Neuronal stem cell (in vitro differentiated cells): Measurements from ENCODE around the gene FLNA.

Experiments used
- DNase-seq: peaks from one replicate; pipeline ENCODE4 v3.0.0-alpha.2; 2013; ENCODE audit warnings: low spot score
- H2AFZ ChIP-seq: one replicate; pipeline ENCODE4 v1.6.1; 2013; ENCODE audit warnings: mild to moderate bottlenecking, low read length, inconsistent platforms
- H2AK5ac ChIP-seq: 2 replicates; pipeline ENCODE4 v1.6.1; 2013; ENCODE audit warnings: low read depth, mild to moderate bottlenecking, inconsistent platforms, low read length, moderate library complexity, mixed read lengths
- H2BK120ac ChIP-seq: 2 replicates; pipeline ENCODE4 v1.6.1; 2013; ENCODE audit warnings: low read depth, mild to moderate bottlenecking, inconsistent platforms, low read length, moderate library complexity, mixed read lengths
- H2BK12ac ChIP-seq: one replicate; pipeline ENCODE4 v1.6.1; 2013; ENCODE audit warnings: low read length, inconsistent platforms
- H2BK15ac ChIP-seq: 2 replicates; pipeline ENCODE4 v1.6.1; 2013; ENCODE audit warnings: mild to moderate bottlenecking, low read length, inconsistent platforms, mixed read lengths
- H2BK5ac ChIP-seq: one replicate; pipeline ENCODE4 v1.6.1; 2013; ENCODE audit warnings: inconsistent platforms, mild to moderate bottlenecking, low read length, moderate library complexity
- H3K14ac ChIP-seq: one replicate; pipeline ENCODE4 v1.6.1; 2013; ENCODE audit warnings: low read length, inconsistent platforms
- H3K18ac ChIP-seq: 2 replicates; pipeline ENCODE4 v1.6.1; 2013; ENCODE audit warnings: low read length, inconsistent platforms
- H3K23ac ChIP-seq: 2 replicates; pipeline ENCODE4 v1.6.1; 2013; ENCODE audit warnings: low read depth, mild to moderate bottlenecking, mixed read lengths, low read length, inconsistent platforms; ENCODE audit not compliant: poor library complexity
- H3K27ac ChIP-seq: replicated peaks from 3 replicates; pipeline ENCODE4 v1.5.1; 2013; ENCODE audit warnings: low read length, inconsistent platforms
- H3K27me3 ChIP-seq, 3 experiments: 2 replicates each; pipeline ENCODE4 v1.6.1; 2013; ENCODE audit warnings: low read length in 3 of 3, mild to moderate bottlenecking in 2 of 3, inconsistent platforms in 1 of 3, low read depth in 1 of 3, mixed read lengths in 1 of 3, moderate library complexity in 1 of 3; ENCODE audit not compliant: control insufficient read depth in 3 of 3, insufficient read depth in 3 of 3
- H3K36me3 ChIP-seq, 2 donors: replicated peaks in 1 of 2; 2 replicates each; pipeline ENCODE4 v1.6.1; 2013; ENCODE audit warnings: low read length in 2 of 2; ENCODE audit not compliant: control insufficient read depth in 2 of 2, insufficient read depth in 2 of 2
- H3K4ac ChIP-seq: 2 replicates; pipeline ENCODE4 v1.6.1; 2013; ENCODE audit warnings: inconsistent platforms, mild to moderate bottlenecking, low read length, moderate library complexity
- H3K4me1 ChIP-seq, 2 donors: 1 replicate in 1 of 2; 2 replicates in 1 of 2; pipeline ENCODE4 v1.6.1; 2013; ENCODE audit warnings: low read length in 2 of 2, low read depth in 1 of 2; ENCODE audit not compliant: control insufficient read depth in 2 of 2, insufficient read depth in 1 of 2
- H3K4me2 ChIP-seq: one replicate; pipeline ENCODE4 v1.6.1; 2013; ENCODE audit warnings: mild to moderate bottlenecking, low read length, inconsistent platforms; ENCODE audit not compliant: insufficient read depth, poor library complexity, severe bottlenecking
- H3K4me3 ChIP-seq, 2 donors: 2 replicates each; pipeline ENCODE4 v1.5.1; 2013; ENCODE audit warnings: low read length in 2 of 2, mild to moderate bottlenecking in 2 of 2, inconsistent platforms in 1 of 2, moderate library complexity in 1 of 2
- H3K79me1 ChIP-seq: one replicate; pipeline ENCODE4 v1.6.1; 2013; ENCODE audit warnings: low read depth, mild to moderate bottlenecking, inconsistent platforms, low read length, moderate library complexity
- H3K9ac ChIP-seq: one replicate; pipeline ENCODE4 v1.6.1; 2013; ENCODE audit warnings: mild to moderate bottlenecking, low read depth, low read length, inconsistent platforms; ENCODE audit not compliant: poor library complexity
- H3K9me3 ChIP-seq, 2 donors: replicated peaks in 1 of 2; 2 replicates each; pipeline versions ENCODE3 to v1.6.1; 2013; ENCODE audit warnings: low read length in 2 of 2, mild to moderate bottlenecking in 2 of 2, inconsistent platforms in 1 of 2, low read depth in 1 of 2, mixed read lengths in 1 of 2, moderate library complexity in 1 of 2; ENCODE audit not compliant: control insufficient read depth in 2 of 2, insufficient read depth in 1 of 2
- H4K8ac ChIP-seq: one replicate; pipeline ENCODE4 v1.6.1; 2013; ENCODE audit warnings: low read depth, mild to moderate bottlenecking, inconsistent platforms, low read length, moderate library complexity
- H4K91ac ChIP-seq: one replicate; pipeline ENCODE4 v1.6.1; 2013; ENCODE audit warnings: low read length, low read depth, mild to moderate bottlenecking, inconsistent platforms; ENCODE audit not compliant: poor library complexity
- WGBS, 2 donors: extraction: QIAGEN DNeasy Blood & Tissue Kit; methylation state at CpG; one replicate each; pipeline ENCODE4 v1.1.7; 2013; ENCODE audit warnings: missing lambda C conversion rate in 2 of 2, mixed read lengths in 1 of 2; ENCODE audit not compliant: insufficient read length in 2 of 2, insufficient replicate concordance in 1 of 2; ENCODE audit errors: extremely low coverage in 2 of 2; 5-methylcytosine and 5-hydroxymethylcytosine counted together

The FLNA gene

DNA sequence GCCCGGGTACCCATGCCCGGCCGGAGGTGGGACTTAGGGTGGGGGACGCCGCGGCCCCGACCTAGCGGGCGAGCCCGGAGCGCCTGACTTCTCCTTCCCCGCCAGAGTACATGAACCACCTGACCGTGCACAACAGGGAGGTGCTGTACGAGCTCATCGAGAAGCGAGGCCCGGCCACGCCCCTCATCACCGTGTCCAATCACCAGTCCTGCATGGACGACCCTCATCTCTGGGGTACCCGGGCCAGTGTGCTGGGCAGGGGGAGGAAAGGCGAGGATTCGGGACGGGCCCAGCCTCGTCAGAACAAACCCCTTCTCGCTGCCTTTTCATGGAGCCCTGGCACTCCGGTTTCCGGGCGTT is 37.5 kb upstream of the FLNA start:
- Histone ChIP-seq H3K27ac (peak overlapping the region; percentile 58), H3K23ac (peak overlapping the region; percentile 55), H2AFZ (peak overlapping the region; percentile 80), H2BK12ac (no peak overlapping the region), H3K14ac (no peak overlapping the region), H3K4me3 (peak overlapping the region; percentile 61 to 93), H3K9ac (peak overlapping the region; percentile 81), H4K91ac (no peak overlapping the region), H3K18ac (peak overlapping the region; percentile 92), H2BK120ac (no peak overlapping the region), H3K36me3 (peaks cover 7 to 17% of the 10 kb centered on the region in 2 donors), H2BK15ac (no peak overlapping the region), H3K4me2 (peak overlapping the region; percentile 62), H3K4me1 (peaks cover 0 to 9% of the 10 kb centered on the region in 2 donors), H3K27me3 (no peaks in the 10 kb centered on the region), H2BK5ac (no peak overlapping the region), H3K9me3 (no peaks in the 10 kb centered on the region), H2AK5ac (no peak overlapping the region), H4K8ac (no peak overlapping the region), H3K4ac (no peak overlapping the region), H3K79me1 (no peaks in the 10 kb centered on the region)
- DNase-seq: no peak
- no CpG with 5 or more reads among the region's 29 CpGs for WGBS, 2 donors

DNA sequence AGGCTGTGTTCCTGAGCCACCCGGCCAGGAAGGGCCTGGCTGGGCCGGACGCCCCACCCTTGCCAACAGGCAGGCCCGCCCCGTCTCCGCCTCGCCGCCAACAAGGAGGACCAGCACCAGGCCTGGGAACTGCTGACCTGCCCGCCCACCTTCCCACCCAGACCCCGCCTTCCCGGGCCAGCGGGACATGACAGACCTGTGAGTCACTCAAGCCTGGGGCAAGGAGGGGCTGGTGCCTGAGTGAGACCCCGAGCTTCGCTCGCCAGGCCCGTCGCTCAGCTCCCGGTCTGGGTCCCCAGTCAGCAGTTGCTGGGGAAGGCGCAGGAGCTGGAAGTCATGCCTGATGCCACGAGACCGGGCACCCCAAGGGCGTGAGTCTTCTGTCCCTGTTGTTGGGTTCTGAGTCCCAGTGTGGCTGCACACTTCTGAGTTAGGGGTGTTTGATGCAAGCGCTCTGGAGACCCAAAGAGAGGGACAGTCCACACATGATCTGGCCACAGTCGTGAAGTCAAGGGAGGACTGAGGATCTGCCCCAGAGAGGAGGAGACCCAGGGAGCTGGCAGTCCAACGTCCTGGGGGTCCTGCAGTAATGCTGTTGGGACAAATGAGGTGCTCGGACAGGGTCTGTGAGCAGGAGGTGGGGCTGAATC is 34.9 kb upstream of the FLNA start, which contains the start of gene DNASE1L1:
Gene DNASE1L1 (minus strand): TSS at position 33 of the 650 bp plus-strand sequence. CDS start 3,686 bp downstream, outside the sequence.
- Histone ChIP-seq H4K8ac (no peak within 1 kb of the TSS), H2BK5ac (no peak within 1 kb of the TSS), H3K9me3 (no peaks in the 10 kb centered on the region), H4K91ac (no peak within 1 kb of the TSS), H3K18ac (peak within 1 kb of the TSS; percentile 71), H2AFZ (no peak within 1 kb of the TSS), H3K23ac (no peak within 1 kb of the TSS), H3K4me2 (peak within 1 kb of the TSS; percentile 14), H3K4me3 (no peak within 1 kb of the TSS), H3K4me1 (peaks cover 0 to 9% of the 10 kb centered on the region in 2 donors), H3K27ac (peak within 1 kb of the TSS; percentile 50), H3K9ac (peak within 1 kb of the TSS; percentile 50), H2BK15ac (no peak within 1 kb of the TSS), H2BK12ac (peak within 1 kb of the TSS; percentile 49), H3K14ac (no peak within 1 kb of the TSS), H2AK5ac (no peak within 1 kb of the TSS), H3K79me1 (no peaks in the 10 kb centered on the region), H3K36me3 (peaks cover 7 to 11% of the 10 kb centered on the region in 2 donors), H3K4ac (no peak within 1 kb of the TSS), H2BK120ac (no peak within 1 kb of the TSS), H3K27me3 (no peaks in the 10 kb centered on the region)
- peak; percentile 69 for DNase-seq
- WGBS, 2 donors: no CpG with 5 or more reads among the region's 26 CpGs

DNA sequence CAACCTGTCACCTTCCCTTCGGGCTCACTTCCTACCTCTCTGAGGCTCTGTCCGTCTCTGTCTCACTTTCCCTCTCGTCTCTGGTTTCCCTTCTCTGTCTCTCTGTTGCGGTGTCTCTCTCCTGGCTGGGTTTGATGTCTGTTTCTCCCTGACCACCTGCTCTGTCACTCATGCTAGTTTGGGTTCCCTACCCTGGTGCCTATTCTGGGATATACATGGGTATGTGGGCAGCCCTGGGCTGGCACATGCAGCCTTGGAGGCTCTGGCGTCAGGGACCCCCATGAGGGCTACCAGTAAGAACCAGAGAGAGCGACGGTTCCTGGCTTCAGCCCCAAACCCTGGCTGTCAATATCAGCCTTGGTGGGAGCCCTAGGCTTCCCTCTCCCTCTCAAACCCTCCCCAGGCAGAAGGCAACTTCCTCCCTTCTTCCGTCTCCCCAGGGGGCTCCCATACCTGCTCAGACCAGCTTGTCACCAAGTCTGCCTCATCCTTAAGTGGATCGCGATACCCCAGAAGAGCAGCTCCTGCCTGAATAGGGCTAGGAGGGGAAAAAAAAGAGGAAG is 34.3 kb upstream of the FLNA start:
- Histone ChIP-seq H4K8ac (no peak overlapping the region), H2BK15ac (no peak overlapping the region), H3K23ac (no peak overlapping the region), H3K4me2 (peak overlapping the region; percentile 14), H3K18ac (peak overlapping the region; percentile 27), H3K14ac (no peak overlapping the region), H3K4me3 (no peak overlapping the region), H3K27ac (peak overlapping the region; percentile 26), H3K27me3 (no peaks in the 10 kb centered on the region), H2BK120ac (no peak overlapping the region), H2AFZ (no peak overlapping the region), H3K4ac (no peak overlapping the region), H2BK5ac (no peak overlapping the region), H2AK5ac (no peak overlapping the region), H3K4me1 (peaks cover 0 to 9% of the 10 kb centered on the region in 2 donors), H3K9ac (peak overlapping the region; percentile 3), H4K91ac (no peak overlapping the region), H3K79me1 (no peaks in the 10 kb centered on the region), H2BK12ac (peak overlapping the region; percentile 49), H3K36me3 (peaks cover 5 to 8% of the 10 kb centered on the region in 2 donors), H3K9me3 (no peaks in the 10 kb centered on the region)
- no CpG with 5 or more reads among the region's 10 CpGs for WGBS, 2 donors
- DNase-seq: no peak

GRCh38 chrX:154404625-154405192 is 30.3 kb upstream of the FLNA start:
- no peak overlapping the region for H2BK12ac ChIP-seq
- no peak overlapping the region for H3K14ac ChIP-seq
- H4K8ac ChIP-seq: no peak overlapping the region
- no CpG with 5 or more reads among the region's 16 CpGs for WGBS, 2 donors
- no peak overlapping the region for H2BK120ac ChIP-seq
- H3K9ac ChIP-seq: no peak overlapping the region
- DNase-seq: no peak
- no peaks in the 10 kb centered on the region for H3K9me3 ChIP-seq
- H3K4me1 ChIP-seq: peaks cover 0 to 7% of the 10 kb centered on the region in 2 donors
- H2BK5ac ChIP-seq: no peak overlapping the region
- H3K18ac ChIP-seq: no peak overlapping the region
- H2AK5ac ChIP-seq: no peak overlapping the region
- H3K27ac ChIP-seq: no peak overlapping the region
- H3K4ac ChIP-seq: no peak overlapping the region
- H3K27me3 ChIP-seq: no peaks in the 10 kb centered on the region
- H3K23ac ChIP-seq: no peak overlapping the region
- H3K36me3 ChIP-seq: peaks cover 11 to 17% of the 10 kb centered on the region in 2 donors
- H2BK15ac ChIP-seq: no peak overlapping the region
- H4K91ac ChIP-seq: no peak overlapping the region
- H2AFZ ChIP-seq: no peak overlapping the region
- H3K4me2 ChIP-seq: no peak overlapping the region
- no peak overlapping the region for H3K4me3 ChIP-seq
- H3K79me1 ChIP-seq: no peaks in the 10 kb centered on the region
